Liver (tissue), 9 donors: ENCODE data around the gene GNG4. TPM values are rescaled to one million over a fixed set of nuclear protein-coding genes. Genes with fewer than 3 reads are reported as not detected.

Source experiments
- DNase-seq: peaks from one replicate; pipeline ENCODE4 v3.0.0-alpha.2; 2017; ENCODE audit warnings: low spot score
- H3K27ac ChIP-seq, 2 donors: one replicate each; pipeline ENCODE4 v1.7.0; 2013; ENCODE audit warnings: inconsistent platforms in 2 of 2, low read length in 2 of 2, control low read depth in 1 of 2, low read depth in 1 of 2, mild to moderate bottlenecking in 1 of 2
- H3K27me3 ChIP-seq, 4 donors: one replicate each; pipeline versions ENCODE4 v1.6.1 to v1.7.0; 2013; ENCODE audit warnings: low read length in 3 of 4, inconsistent platforms in 1 of 4, mild to moderate bottlenecking in 1 of 4, moderate library complexity in 1 of 4; ENCODE audit not compliant: control insufficient read depth in 4 of 4, insufficient read depth in 4 of 4
- H3K36me3 ChIP-seq, 4 donors: one replicate each; pipeline versions ENCODE4 v1.6.1 to v1.7.0; 2013; ENCODE audit warnings: low read length in 3 of 4, mild to moderate bottlenecking in 3 of 4, low read depth in 1 of 4, moderate library complexity in 1 of 4; ENCODE audit not compliant: control insufficient read depth in 4 of 4, insufficient read depth in 3 of 4
- H3K4me1 ChIP-seq, 4 donors: one replicate each; pipeline versions ENCODE4 v1.6.1 to v1.7.0; 2013; ENCODE audit warnings: low read length in 3 of 4, mild to moderate bottlenecking in 3 of 4, moderate library complexity in 1 of 4; ENCODE audit not compliant: control insufficient read depth in 4 of 4, insufficient read depth in 4 of 4
- H3K4me3 ChIP-seq, 3 donors: one replicate each; pipeline versions ENCODE4 v1.6.1 to v1.7.0; 2013; ENCODE audit warnings: low read length in 3 of 3, control low read depth in 1 of 3, low read depth in 1 of 3, mild to moderate bottlenecking in 1 of 3
- H3K9ac ChIP-seq, 2 donors: one replicate each; pipeline ENCODE4 v1.7.0; 2013; ENCODE audit warnings: low read length in 2 of 2, mild to moderate bottlenecking in 2 of 2, moderate library complexity in 2 of 2, control low read depth in 1 of 2, low read depth in 1 of 2
- H3K9me3 ChIP-seq, 4 donors: one replicate each; pipeline versions ENCODE4 v1.6.1 to v1.7.0; 2013; ENCODE audit warnings: low read length in 3 of 4; ENCODE audit not compliant: control insufficient read depth in 4 of 4
- EGR1 ChIP-seq, 2 donors: IDR thresholded peaks; 2 replicates each; pipeline ENCODE4 v1.6.1; 2016 to 2018; ENCODE audit warnings: antibody characterized with exemption in 2 of 2, low read depth in 2 of 2
- FOXA1 ChIP-seq: IDR thresholded peaks from 2 replicates; pipeline ENCODE4 v1.6.1; 2016; ENCODE audit warnings: antibody characterized with exemption
- FOXA2 ChIP-seq: IDR thresholded peaks from 2 replicates; pipeline ENCODE4 v1.6.1; 2016; ENCODE audit warnings: antibody characterized with exemption
- GABPA ChIP-seq, 2 donors: IDR thresholded peaks in 1 of 2; conservative IDR thresholded peaks in 1 of 2; 2 replicates each; pipeline ENCODE4 v1.6.1; 2016; ENCODE audit warnings: antibody characterized with exemption in 2 of 2, mild to moderate bottlenecking in 1 of 2, moderate library complexity in 1 of 2
- HNF4A ChIP-seq, 2 donors: conservative IDR thresholded peaks; 2 replicates each; pipeline ENCODE4 v1.6.1; 2016; ENCODE audit warnings: antibody characterized with exemption in 2 of 2, mild to moderate bottlenecking in 2 of 2
- HNF4G ChIP-seq: IDR thresholded peaks from 2 replicates; pipeline ENCODE4 v1.6.1; 2016; ENCODE audit warnings: antibody characterized with exemption
- JUND ChIP-seq, 2 donors: IDR thresholded peaks; 2 replicates each; pipeline ENCODE4 v1.6.1; 2016; ENCODE audit warnings: antibody characterized with exemption in 2 of 2
- NR2F2 ChIP-seq: IDR thresholded peaks from 2 replicates; pipeline ENCODE4 v1.6.1; 2016; ENCODE audit warnings: antibody characterized with exemption
- RAD21 ChIP-seq, 2 donors: IDR thresholded peaks; 2 replicates each; pipeline ENCODE4 v1.6.1; 2016; ENCODE audit warnings: antibody characterized with exemption in 2 of 2, mild to moderate bottlenecking in 2 of 2
- RXRA ChIP-seq, 2 donors: IDR thresholded peaks; 2 replicates each; pipeline ENCODE4 v1.6.1; 2017 to 2018; ENCODE audit warnings: antibody characterized with exemption in 2 of 2, mild to moderate bottlenecking in 1 of 2
- SP1 ChIP-seq: IDR thresholded peaks from 2 replicates; pipeline ENCODE4 v1.6.1; 2018; ENCODE audit warnings: antibody characterized with exemption, mild to moderate bottlenecking
- TAF1 ChIP-seq: conservative IDR thresholded peaks from 2 replicates; pipeline ENCODE4 v1.6.1; 2016; ENCODE audit warnings: antibody characterized with exemption, mild to moderate bottlenecking
- YY1 ChIP-seq: IDR thresholded peaks from 2 replicates; pipeline ENCODE4 v1.6.1; 2016; ENCODE audit warnings: antibody characterized with exemption, mild to moderate bottlenecking
- WGBS: extraction: QIAGEN DNeasy Blood & Tissue Kit; methylation state at CpG from one replicate; pipeline ENCODE4 v1.1.7; 2013; 5-methylcytosine and 5-hydroxymethylcytosine counted together
- polyA plus RNA-seq, 2 donors: library from polyadenylated mRNA; stranded (reverse) in 1 of 2; unstranded in 1 of 2; fragments of 200-250 nt in 1 of 2; fragments of >200 nt in 1 of 2; fragmentation: Nextera tagmentation in 1 of 2; extraction: Ambion mirVana in 1 of 2; gene quantifications; one replicate each; pipeline versions ENCODE4 v1.2.1 to v1.2.3, GENCODE V29; 2013 to 2015
- total RNA-seq, 2 donors: library from RNA; depleted of rRNA; stranded (reverse); fragments of >200 nt; gene quantifications; one replicate each; pipeline ENCODE4 v1.2.3, GENCODE V29; 2014
- TF ChIP-seq, protein P1 (sequence below): fragments of 150-350 bp; IDR thresholded peaks from 2 replicates; pipeline ENCODE4 v1.5.1; 2017; ENCODE audit warnings: improper control_type of control experiment, low read depth, low read length; ENCODE audit not compliant: missing input control
- TF ChIP-seq, protein P2 (sequence below): IDR thresholded peaks from 2 replicates; pipeline ENCODE4 v1.6.1; 2016; ENCODE audit warnings: antibody characterized with exemption
- TF ChIP-seq, protein P3 (sequence below): IDR thresholded peaks from 2 replicates; pipeline ENCODE4 v1.6.1; 2016; ENCODE audit warnings: antibody characterized with exemption, mild to moderate bottlenecking
- TF ChIP-seq, protein P4 (sequence below): IDR thresholded peaks from 2 replicates; pipeline ENCODE4 v1.6.1; 2016; ENCODE audit warnings: antibody characterized with exemption
- TF ChIP-seq, protein P5 (sequence below): IDR thresholded peaks from 2 replicates; pipeline ENCODE4 v1.6.1; 2016; ENCODE audit warnings: antibody characterized with exemption
- donor health status: healthy.
- donor health status: healthy.
- donor health status: healthy.
- donor health status: healthy.
- donor health status: healthy.

The GNG4 gene
- total and polyA plus RNA-seq, 4 donors, result 0.65 TPM; not detected in 3

DNA sequence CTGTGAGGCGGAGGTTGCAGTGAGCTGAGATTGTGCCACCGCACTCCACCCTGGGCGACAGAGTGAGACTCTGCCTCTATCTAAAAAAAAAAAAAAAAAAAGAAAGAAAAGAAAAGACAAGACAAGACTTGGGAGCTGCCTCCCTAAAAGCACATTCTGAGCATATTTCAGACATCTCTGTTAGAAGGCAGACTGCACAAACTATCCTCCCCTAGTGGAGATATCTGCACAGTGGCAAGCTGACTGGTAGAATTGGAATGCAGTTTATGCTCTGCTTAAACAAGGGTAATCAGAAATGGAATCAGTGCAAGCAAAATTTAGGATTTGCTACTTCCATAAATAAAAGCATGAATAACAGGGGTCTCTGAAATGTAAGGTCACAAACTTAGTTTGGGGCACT is 31.8 kb downstream of the GNG4 start:
- no peaks in the 10 kb centered on the region for H3K9me3 ChIP-seq
- no peak overlapping the region for H3K9ac ChIP-seq
- H3K4me3 ChIP-seq, result no peak overlapping the region
- H3K27me3 ChIP-seq, result no peaks in the 10 kb centered on the region
- H3K4me1 ChIP-seq, result no peaks in the 10 kb centered on the region
- 90% methylated on average over 3 of the region's 3 CpGs for WGBS
- no peak overlapping the region for H3K27ac ChIP-seq
- TF ChIP-seq RAD21 (IDR thresholded peaks at IDR 0.05) (no peak), NR2F2 (no peak), YY1 (no peak), RXRA (IDR thresholded peaks at IDR 0.05) (no peak), SP1 (no peak), TAF1 (no peak), FOXA1 (no peak), GABPA (IDR thresholded peaks at IDR 0.05 in 1 of 2, conservative IDR thresholded peaks at IDR 0.05 in 1 of 2) (no peak), FOXA2 (no peak)
- TF ChIP-seq, protein P1, sequence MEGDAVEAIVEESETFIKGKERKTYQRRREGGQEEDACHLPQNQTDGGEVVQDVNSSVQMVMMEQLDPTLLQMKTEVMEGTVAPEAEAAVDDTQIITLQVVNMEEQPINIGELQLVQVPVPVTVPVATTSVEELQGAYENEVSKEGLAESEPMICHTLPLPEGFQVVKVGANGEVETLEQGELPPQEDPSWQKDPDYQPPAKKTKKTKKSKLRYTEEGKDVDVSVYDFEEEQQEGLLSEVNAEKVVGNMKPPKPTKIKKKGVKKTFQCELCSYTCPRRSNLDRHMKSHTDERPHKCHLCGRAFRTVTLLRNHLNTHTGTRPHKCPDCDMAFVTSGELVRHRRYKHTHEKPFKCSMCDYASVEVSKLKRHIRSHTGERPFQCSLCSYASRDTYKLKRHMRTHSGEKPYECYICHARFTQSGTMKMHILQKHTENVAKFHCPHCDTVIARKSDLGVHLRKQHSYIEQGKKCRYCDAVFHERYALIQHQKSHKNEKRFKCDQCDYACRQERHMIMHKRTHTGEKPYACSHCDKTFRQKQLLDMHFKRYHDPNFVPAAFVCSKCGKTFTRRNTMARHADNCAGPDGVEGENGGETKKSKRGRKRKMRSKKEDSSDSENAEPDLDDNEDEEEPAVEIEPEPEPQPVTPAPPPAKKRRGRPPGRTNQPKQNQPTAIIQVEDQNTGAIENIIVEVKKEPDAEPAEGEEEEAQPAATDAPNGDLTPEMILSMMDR, result no peak
- TF ChIP-seq, protein P2, sequence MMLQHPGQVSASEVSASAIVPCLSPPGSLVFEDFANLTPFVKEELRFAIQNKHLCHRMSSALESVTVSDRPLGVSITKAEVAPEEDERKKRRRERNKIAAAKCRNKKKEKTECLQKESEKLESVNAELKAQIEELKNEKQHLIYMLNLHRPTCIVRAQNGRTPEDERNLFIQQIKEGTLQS, result no peak
- DNase-seq, result no peak
- H3K36me3 ChIP-seq, result no peaks in the 10 kb centered on the region

DNA sequence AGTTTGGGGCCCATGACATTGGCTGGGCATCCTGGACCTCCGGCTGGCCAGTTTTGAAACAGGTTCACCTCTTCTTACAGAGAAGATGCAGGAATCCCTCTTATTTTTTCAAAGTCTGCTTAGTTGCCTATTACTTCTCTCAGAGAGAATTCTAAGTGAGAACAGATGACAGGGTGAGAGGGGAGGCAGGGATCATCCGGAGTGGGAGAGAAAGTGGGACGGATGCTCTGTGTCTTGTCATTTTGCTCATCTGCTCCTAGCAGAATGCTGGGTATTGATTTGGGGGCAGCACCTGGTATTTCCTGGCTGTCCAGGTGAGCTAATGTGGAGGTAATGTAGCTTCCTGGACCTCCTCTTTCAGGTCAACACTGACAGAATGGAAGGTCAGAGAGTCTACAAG is 32.4 kb downstream of the GNG4 start:
- H3K36me3 ChIP-seq, result no peaks in the 10 kb centered on the region
- no peak overlapping the region for H3K9ac ChIP-seq
- no peaks in the 10 kb centered on the region for H3K9me3 ChIP-seq
- DNase-seq, result no peak
- H3K27me3 ChIP-seq, result no peaks in the 10 kb centered on the region
- H3K4me1 ChIP-seq, result no peaks in the 10 kb centered on the region
- H3K4me3 ChIP-seq, result no peak overlapping the region
- 91% methylated on average over 3 of the region's 3 CpGs for WGBS
- H3K27ac ChIP-seq, result no peak overlapping the region
- TF ChIP-seq GABPA (IDR thresholded peaks at IDR 0.05 in 1 of 2, conservative IDR thresholded peaks at IDR 0.05 in 1 of 2) (no peak), HNF4A (conservative IDR thresholded peaks at IDR 0.05) (no peak), TAF1 (no peak), FOXA2 (no peak), RAD21 (IDR thresholded peaks at IDR 0.05) (no peak), RXRA (IDR thresholded peaks at IDR 0.05) (no peak), NR2F2 (no peak), YY1 (no peak), EGR1 (IDR thresholded peaks at IDR 0.05; ENCODE audit: low read depth in 2 of 2) (no peak), SP1 (no peak), FOXA1 (no peak), HNF4G (no peak), JUND (IDR thresholded peaks at IDR 0.05) (no peak)
- TF ChIP-seq, protein P3, sequence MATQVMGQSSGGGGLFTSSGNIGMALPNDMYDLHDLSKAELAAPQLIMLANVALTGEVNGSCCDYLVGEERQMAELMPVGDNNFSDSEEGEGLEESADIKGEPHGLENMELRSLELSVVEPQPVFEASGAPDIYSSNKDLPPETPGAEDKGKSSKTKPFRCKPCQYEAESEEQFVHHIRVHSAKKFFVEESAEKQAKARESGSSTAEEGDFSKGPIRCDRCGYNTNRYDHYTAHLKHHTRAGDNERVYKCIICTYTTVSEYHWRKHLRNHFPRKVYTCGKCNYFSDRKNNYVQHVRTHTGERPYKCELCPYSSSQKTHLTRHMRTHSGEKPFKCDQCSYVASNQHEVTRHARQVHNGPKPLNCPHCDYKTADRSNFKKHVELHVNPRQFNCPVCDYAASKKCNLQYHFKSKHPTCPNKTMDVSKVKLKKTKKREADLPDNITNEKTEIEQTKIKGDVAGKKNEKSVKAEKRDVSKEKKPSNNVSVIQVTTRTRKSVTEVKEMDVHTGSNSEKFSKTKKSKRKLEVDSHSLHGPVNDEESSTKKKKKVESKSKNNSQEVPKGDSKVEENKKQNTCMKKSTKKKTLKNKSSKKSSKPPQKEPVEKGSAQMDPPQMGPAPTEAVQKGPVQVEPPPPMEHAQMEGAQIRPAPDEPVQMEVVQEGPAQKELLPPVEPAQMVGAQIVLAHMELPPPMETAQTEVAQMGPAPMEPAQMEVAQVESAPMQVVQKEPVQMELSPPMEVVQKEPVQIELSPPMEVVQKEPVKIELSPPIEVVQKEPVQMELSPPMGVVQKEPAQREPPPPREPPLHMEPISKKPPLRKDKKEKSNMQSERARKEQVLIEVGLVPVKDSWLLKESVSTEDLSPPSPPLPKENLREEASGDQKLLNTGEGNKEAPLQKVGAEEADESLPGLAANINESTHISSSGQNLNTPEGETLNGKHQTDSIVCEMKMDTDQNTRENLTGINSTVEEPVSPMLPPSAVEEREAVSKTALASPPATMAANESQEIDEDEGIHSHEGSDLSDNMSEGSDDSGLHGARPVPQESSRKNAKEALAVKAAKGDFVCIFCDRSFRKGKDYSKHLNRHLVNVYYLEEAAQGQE, result no peak
- TF ChIP-seq, protein P4, sequence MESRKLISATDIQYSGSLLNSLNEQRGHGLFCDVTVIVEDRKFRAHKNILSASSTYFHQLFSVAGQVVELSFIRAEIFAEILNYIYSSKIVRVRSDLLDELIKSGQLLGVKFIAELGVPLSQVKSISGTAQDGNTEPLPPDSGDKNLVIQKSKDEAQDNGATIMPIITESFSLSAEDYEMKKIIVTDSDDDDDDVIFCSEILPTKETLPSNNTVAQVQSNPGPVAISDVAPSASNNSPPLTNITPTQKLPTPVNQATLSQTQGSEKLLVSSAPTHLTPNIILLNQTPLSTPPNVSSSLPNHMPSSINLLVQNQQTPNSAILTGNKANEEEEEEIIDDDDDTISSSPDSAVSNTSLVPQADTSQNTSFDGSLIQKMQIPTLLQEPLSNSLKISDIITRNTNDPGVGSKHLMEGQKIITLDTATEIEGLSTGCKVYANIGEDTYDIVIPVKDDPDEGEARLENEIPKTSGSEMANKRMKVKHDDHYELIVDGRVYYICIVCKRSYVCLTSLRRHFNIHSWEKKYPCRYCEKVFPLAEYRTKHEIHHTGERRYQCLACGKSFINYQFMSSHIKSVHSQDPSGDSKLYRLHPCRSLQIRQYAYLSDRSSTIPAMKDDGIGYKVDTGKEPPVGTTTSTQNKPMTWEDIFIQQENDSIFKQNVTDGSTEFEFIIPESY, result no peak
- TF ChIP-seq, protein P5, sequence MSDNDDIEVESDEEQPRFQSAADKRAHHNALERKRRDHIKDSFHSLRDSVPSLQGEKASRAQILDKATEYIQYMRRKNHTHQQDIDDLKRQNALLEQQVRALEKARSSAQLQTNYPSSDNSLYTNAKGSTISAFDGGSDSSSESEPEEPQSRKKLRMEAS, result no peak
- TF ChIP-seq, protein P2, result no peak
- TF ChIP-seq, protein P1, result no peak
